ENCODE measurements around the gene SSC5D.

- TF ChIP-seq TAF1 (IDR thresholded peaks at IDR 0.05; ENCODE audit: borderline replicate concordance, low read depth, low read length) (no peak), POLR2A (IDR thresholded peaks at IDR 0.05; ENCODE audit: low read depth, low read length) (no peak), POLR2AphosphoS5 (IDR thresholded peaks at IDR 0.05; ENCODE audit: low read depth, low read length) (no peak)
These were observed 2.5 kb downstream of the SSC5D start for GRCh38 chr19:55490478-55491432.
